SK-N-DZ (cell line): ENCODE data around the gene CEP85L.

Experiments used
- DNase-seq: peaks from one replicate; pipeline ENCODE4 v3.0.0-alpha.2; 2015; ENCODE audit warnings: low spot score

Gene CEP85L

DNA sequence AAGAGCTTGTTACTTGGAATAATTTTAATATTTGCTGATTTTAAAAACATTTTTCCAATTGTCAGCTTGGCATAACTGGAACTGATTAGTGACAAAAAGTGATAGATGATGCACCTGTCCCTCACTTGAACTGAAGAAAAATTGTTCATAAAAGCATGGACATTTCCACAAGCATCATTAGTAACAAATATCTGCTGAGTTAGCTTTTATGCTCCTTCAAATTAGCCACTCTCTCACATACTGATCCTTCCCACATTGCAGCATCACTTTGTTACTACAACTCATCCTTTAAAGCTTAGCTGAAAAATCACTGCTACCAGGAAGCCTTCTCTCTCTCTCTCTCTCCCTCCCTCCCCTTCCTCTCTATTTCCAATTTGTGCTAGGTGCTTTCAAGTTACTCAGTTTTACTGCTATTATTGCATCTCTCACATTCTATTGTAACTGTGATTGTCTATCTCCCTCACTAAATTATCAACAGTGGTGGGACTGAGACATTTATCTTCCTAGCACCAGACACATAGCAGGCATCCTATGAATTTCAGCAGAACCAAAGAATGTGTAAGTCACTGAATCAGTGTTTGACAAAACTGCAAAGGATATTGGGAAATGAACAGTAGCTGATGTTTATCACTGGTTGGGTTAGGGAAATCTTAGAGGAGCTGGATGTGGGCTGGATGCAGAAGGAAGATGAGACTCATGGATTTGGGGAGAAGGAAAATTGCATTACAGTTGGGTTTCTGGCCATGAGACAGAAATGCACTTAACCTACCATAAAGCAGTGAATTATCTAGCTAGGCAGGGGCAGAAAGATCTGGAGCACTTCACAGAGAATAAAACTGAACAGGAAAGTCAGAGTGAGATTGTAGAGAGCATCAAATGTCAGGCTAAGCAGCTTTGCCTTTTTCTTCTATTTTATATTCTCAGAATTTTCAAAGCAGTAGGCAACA is 231.7 kb downstream of the CEP85L start:
- no peak for DNase-seq
